Femur (tissue), 1 donor: ENCODE measurements around the gene PIK3CG.
A peak's percentile ranks its signal among the peaks of the same experiment; 100 is the strongest.
"Not testable (repeated sequence)": the region's sequence is repeated elsewhere in the genome, so short reads cannot be mapped to it uniquely, and the experiment has no call there.

ENCODE experiments used
- DNase-seq: peaks from one replicate; pipeline ENCODE4 v3.0.0-alpha.2; 2017

PIK3CG gene

DNA sequence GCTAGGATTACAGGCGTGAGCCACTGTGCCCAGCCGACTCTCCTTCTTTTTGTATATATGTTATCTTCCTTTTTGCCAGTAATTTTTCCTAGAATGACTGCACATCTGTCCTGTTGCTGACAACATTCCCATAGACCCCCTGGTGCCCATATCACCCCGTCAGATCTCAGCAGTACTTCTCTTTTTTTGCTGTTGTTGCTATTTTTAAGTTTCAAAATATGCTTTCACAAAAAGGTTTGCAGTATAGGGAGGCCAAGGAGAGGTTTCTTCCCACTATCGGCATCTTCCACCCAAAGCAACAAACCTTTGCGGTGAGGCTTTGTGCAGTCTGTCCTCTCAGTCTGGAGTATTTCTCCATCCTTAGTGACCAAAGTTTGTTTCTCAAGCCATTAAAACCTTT is 23.1 kb downstream of the PIK3CG start:
- no peak for DNase-seq

DNA sequence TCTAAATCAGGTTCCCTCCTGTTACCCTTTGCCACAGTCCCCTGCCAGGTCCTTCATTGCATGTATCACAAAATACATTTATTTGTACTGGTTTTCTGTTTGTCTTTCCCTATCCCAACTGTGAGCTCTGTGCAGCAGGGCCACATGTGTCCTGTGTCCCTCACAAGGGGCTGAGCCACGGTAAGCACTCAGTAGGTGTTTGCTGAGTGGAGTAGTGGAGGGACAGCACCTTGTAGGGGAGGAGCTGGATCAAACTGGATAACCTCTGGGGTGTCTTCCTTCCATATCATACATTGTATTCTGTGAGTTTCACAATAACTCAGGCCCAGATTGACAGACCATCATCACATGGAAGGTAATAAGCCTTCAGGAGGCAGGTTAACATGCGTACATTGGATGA is 25.9 kb downstream of the PIK3CG start:
- DNase-seq = no peak

- DNase-seq = no peak
These were observed 26.7 kb downstream of the PIK3CG start for GRCh38 chr7:106891548-106892410.

DNA sequence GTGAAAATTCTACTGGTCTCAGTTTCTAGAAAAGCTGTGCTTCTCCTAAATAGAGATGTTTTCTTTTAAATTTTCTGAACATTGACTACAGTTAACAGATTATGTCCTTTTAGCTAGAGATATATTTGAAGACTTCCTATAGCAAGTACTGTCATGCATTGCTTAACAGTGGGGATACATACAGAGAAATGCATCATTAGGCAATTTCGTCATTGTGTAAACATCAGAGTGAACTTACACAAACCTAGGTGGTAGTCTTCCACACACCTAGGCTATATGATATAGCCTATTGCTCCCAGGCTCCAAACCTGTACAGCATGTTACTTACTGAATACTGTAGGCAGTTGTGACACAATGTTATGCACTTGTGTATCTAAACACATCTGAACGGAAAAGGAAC is 28.5 kb downstream of the PIK3CG start:
- no peak for DNase-seq

DNA sequence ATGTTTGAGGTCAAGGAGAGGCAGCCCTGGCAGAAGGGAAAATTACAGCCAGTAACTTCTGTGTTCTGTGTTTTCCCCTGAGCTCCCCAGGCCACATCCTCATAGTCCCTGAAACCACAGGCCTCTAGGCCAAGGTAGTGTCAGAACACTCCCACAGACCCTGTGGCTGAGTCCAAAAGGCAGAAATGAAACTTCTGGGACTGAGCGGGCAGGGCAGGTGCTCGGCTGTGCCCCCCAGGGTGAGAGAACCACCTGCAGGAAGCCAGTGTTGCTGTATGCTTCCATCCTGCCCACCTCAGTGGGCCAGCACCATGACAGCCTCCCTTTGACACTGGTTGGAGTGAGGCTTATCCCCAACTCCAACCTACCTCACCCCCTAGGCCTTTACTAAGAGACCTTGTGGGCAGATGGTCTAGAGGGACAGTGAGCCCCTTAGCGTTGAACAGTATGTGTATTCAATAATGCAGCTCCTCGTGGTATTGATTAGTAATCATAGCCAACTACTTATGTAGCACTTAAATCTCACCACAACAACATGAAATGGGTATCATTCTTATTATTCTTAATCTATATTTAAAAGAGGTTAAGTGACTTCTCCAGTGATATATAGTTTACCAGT is 30.3 kb downstream of the PIK3CG start:
- peak; percentile 24 for DNase-seq

GRCh38 chr7:106896231-106896630 is 31.1 kb downstream of the PIK3CG start:
- DNase-seq = no peak

DNA sequence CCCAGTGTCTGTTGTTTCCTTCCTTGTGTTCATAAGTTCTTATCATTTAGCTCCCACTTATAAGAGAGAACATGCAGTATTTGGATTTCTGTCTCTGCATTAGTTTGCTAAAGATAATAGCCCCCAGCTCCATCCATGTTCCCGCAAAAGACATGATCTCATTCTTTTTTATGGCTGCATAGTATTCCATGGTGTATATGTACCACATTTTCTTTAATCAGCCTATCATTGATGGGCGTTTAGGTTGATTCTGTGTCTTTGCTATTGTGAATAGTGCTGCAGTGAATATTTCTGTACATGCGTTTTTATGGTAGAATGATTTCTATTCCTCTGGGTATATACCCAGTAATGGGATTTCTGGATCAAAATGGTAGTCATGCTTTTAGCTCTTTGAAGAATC is 32.5 kb downstream of the PIK3CG start:
- DNase-seq = not testable (repeated sequence)

DNA sequence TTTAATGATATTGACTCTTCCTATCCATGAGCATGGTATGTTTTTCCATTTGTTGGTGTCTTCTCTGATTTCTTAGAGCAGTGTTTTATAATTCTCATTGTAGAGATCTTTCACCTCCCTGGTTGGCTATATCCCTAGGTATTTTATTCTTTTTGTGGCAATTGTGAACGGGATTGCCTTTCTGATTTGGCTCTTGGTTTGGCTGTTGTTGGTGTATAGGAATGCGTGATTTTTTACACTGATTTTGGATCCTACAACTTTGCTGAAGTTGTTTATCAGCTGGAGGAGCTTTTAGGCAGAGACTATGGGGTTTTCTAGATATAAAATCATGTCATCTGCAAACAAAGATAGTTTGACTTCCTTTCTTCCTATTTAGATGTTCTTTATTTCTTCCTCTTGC is 33.9 kb downstream of the PIK3CG start:
- DNase-seq = not testable (repeated sequence)

- no peak for DNase-seq
These were observed 36.9 kb downstream of the PIK3CG start for GRCh38 chr7:106901828-106902441.

- no peak for DNase-seq
These were observed 40.7 kb downstream of the PIK3CG start for GRCh38 chr7:106905734-106906133.

- DNase-seq = no peak
These were observed 46.9 kb downstream of the PIK3CG start for GRCh38 chr7:106911959-106912358.

- DNase-seq = no peak
These were observed 49.0 kb downstream of the PIK3CG start for GRCh38 chr7:106914018-106914607.

DNA sequence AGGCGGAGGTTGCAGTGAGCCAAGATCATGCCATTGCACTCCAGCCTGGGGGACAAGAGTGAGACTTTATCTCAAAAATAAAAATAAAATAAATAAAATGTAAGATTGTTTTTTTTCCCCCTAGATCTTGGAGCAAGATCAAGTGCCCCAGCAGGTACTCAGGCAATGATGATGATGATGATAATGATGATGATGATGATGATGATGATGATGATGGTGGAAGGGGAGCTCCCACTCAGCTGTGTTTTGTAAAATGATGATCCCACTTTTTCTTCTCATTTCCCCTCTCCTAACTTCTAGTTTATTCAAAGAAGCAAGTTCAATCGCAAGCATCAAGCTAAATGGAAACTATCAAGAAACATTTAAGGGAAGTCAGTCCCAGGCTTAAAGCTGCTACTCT is 50.3 kb downstream of the PIK3CG start:
- DNase-seq = no peak

GRCh38 chr7:106915873-106916272 is 50.8 kb downstream of the PIK3CG start:
- DNase-seq = no peak

- DNase-seq = no peak
These were observed 51.6 kb downstream of the PIK3CG start for GRCh38 chr7:106916679-106917078.

- no peak for DNase-seq
These were observed 53.9 kb downstream of the PIK3CG start for GRCh38 chr7:106918991-106919390.

DNA sequence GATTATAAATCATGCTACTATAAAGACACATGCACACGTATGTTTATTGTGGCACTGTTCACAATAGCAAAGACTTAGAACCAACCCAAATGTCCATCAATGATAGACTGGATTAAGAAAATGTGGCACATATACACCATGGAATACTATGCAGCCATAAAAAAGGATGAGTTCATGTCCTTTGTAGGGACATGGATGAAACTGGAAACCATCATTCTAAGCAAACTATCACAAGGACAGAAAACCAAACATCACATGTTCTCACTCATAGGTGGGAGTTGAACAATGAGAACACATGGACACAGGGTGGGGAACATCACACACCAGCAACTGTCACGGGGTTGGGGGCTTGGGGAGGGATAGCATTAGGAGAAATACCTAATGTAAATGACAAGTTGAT is 59.4 kb downstream of the PIK3CG start:
- DNase-seq = not testable (repeated sequence)

DNA sequence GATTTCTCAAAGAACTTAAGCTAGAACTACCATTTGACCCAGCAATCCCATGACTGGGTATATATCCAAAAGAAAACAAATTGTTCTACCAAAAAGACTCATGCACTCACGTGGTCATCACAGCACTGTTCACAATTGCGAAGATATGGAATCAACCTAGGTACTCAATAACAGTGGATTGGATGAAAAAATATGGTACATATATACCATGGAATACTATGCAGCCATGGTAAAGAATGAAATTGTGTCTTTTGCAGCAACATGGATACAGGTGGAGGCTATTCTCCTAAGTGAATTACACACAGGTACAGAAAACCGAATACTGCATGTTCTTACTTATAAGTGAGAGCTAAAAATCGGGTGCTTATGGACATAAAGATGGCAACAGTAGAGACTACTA is 61.8 kb downstream of the PIK3CG start:
- DNase-seq = no peak

DNA sequence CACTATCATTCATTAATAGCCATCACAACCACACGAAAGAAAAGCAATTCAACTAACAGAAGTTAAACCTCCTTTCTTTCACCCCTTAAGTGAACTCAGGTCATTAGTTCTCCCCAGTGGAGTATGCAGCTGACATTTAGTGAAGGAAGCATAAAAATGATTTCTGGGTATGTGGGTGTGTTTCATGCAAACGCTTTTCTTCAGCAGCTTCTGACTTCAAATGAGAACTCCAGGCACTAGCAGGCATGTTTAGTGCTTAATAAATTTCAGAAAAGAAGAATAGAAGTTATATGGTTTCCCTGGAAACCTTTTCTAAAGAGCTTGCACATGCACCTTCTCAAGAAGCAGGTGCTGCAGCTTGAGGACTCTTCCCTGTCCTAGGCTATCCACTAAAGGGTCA is 62.5 kb downstream of the PIK3CG start:
- DNase-seq = no peak

GRCh38 chr7:106929616-106930015 is 64.5 kb downstream of the PIK3CG start:
- not testable (repeated sequence) for DNase-seq

- DNase-seq = no peak
These were observed 71.2 kb downstream of the PIK3CG start for GRCh38 chr7:106936236-106936635.

DNA sequence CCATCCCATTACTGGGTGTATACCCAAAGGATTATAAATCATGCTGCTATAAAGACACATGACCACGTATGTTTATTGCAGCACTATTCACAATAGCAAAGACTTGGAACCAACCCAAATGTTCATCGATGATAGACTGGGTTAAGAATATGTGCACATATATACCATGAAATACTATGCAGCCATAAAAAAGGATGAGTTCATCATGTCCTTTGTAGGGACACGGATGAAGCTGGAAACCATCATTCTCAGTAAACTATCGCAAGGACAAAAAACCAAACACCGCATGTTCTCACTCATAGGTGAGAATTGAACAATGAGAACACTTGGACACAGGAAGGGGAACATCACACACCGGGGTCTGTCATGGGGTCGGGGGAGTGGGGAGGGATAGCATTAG is 73.0 kb downstream of the PIK3CG start:
- DNase-seq = not testable (repeated sequence)

GRCh38 chr7:106938803-106939202 is 73.7 kb downstream of the PIK3CG start:
- DNase-seq = no peak
